ENCODE results near the gene B4GALT1. TPM values are rescaled to one million over a fixed set of nuclear protein-coding genes. Genes with fewer than 3 reads are reported as not detected.

Gene B4GALT1
- total RNA-seq, 2 experiments from 2014 or later, result 33.5 to 35.0 TPM

- Mint-ChIP-seq H3K4me1 (peaks cover 3% of the 10 kb centered on the region), H3K36me3 (no peaks in the 10 kb centered on the region), H3K9me3 (no peaks in the 10 kb centered on the region), H3K27ac (no peak overlapping the region), H3K27me3 (no peaks in the 10 kb centered on the region), H3K4me3 (no peak overlapping the region)
- DNase-seq, result no peak
Observed at GRCh38 chr9:33188711-33189110, 21.6 kb upstream of the B4GALT1 start.

- Mint-ChIP-seq H3K27ac (no peak overlapping the region), H3K27me3 (no peaks in the 10 kb centered on the region), H3K9me3 (no peaks in the 10 kb centered on the region), H3K4me3 (no peak overlapping the region), H3K4me1 (peaks cover 3% of the 10 kb centered on the region), H3K36me3 (no peaks in the 10 kb centered on the region)
- DNase-seq, result no peak
Observed at GRCh38 chr9:33187519-33188218, 20.5 kb upstream of the B4GALT1 start.

GRCh38 chr9:33186457-33187168 lies 19.5 kb upstream of the B4GALT1 start:
- Mint-ChIP-seq H3K4me3 (no peak overlapping the region), H3K27me3 (peaks cover 3% of the 10 kb centered on the region), H3K27ac (no peak overlapping the region), H3K9me3 (no peaks in the 10 kb centered on the region), H3K4me1 (peaks cover 3% of the 10 kb centered on the region), H3K36me3 (no peaks in the 10 kb centered on the region)
- no peak for DNase-seq

DNA sequence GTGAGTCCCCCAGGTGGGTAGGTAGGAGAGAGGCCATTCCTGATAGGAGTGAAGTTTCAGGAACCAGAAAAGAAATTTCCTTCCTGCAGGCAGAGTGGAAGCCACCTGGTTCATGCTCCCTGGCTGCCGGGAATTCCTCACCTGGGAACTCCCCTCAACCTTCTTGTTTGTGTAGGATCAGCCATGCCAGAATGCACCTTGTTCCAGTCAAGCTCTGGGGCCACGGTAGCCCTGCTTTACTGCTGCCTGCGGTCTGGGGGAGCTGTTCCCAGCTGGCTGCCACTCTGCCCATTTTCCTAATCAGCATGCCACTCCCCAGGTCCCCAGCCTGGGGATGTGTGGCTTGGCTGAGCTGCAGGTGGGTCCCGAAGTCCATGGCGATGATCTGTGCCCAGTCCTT lies 18.7 kb upstream of the B4GALT1 start:
- no peaks in the 10 kb centered on the region for H3K9me3 Mint-ChIP-seq
- peaks cover 3% of the 10 kb centered on the region for H3K27me3 Mint-ChIP-seq
- H3K36me3 Mint-ChIP-seq, result no peaks in the 10 kb centered on the region
- DNase-seq, result no peak
- no peak overlapping the region for H3K4me3 Mint-ChIP-seq
- H3K27ac Mint-ChIP-seq, result no peak overlapping the region
- H3K4me1 Mint-ChIP-seq, result peaks cover 3% of the 10 kb centered on the region

DNA sequence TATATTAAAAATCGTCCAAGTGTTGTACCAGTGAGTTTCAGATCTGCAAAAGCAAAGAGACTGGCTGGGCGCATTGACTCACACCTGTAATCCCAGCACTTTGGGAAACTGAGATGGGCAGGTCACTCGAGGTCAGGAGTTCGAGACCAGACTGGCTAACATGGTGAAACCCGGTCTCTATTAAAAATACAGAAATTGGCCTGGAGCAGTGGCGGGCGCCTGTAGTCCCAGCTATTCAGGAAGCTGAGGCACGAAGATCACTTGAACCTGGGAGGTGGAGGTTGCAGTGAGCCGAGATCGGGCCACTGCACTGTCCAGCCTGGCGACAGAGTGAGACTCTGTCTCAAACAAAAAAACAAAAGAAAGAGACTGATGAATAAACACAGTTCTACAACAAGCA lies 18.3 kb upstream of the B4GALT1 start:
- Mint-ChIP-seq H3K4me3 (no peak overlapping the region), H3K27ac (no peak overlapping the region), H3K36me3 (no peaks in the 10 kb centered on the region), H3K27me3 (peaks cover 3% of the 10 kb centered on the region), H3K9me3 (no peaks in the 10 kb centered on the region), H3K4me1 (peaks cover 3% of the 10 kb centered on the region)
- DNase-seq, result no peak

DNA sequence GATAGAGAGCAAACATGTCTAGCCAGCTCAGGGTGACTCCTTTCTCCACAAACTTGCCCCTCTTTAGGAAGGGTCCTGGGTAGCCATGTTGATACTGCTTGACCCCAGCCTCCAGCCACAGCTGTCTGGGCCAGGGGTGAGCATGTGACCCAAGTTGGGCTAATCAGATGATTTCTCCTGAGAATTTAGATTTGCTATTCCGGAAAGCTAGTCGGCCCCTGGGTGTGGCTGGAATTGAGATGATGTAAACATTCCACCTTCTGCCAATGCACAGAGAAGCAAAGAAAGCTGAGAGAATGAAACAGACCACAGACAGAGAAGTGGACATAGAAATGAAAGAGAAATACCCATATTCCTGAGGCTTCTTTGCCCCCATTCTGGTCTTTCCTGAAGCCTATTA lies 17.8 kb upstream of the B4GALT1 start:
- Mint-ChIP-seq H3K4me1 (peaks cover 3% of the 10 kb centered on the region), H3K36me3 (no peaks in the 10 kb centered on the region), H3K4me3 (no peak overlapping the region), H3K27me3 (peaks cover 3% of the 10 kb centered on the region), H3K9me3 (no peaks in the 10 kb centered on the region), H3K27ac (no peak overlapping the region)
- no peak for DNase-seq

GRCh38 chr9:33182519-33182918 lies 15.4 kb upstream of the B4GALT1 start:
- Mint-ChIP-seq H3K27me3 (peaks cover 3% of the 10 kb centered on the region), H3K4me1 (peaks cover 3% of the 10 kb centered on the region)

DNA sequence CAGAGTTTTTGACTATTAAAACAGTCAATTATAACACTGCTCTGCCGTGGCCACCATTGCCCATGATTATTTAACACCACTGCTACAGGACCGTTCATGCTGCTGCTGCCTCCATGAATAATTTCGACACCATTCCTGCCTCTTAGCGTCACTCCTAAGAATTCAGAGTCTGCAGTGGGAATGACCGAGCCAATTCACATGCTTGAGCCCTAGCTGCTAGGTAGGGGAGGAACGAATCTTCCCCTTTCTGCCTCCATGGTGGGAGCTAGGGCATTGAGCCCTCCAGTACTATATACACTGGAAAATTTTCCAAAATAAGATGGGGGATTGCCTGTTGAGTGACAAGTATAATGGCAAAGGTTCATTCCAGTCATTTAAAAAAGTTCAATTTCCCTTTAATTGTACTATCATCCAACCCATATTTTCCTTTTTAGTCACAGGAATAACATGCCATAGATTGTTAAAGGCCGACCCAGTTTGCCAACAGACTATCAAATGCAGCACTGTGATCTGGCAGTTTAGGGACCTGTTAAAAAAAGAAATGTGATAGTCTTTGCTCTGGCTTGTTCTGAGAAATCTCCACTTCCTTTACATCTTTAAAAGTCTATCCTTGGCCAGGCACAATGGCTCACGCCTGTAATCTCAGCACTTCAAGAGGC lies 13.5 kb upstream of the B4GALT1 start:
- no peaks in the 10 kb centered on the region for H3K4me1 Mint-ChIP-seq
- H3K9me3 Mint-ChIP-seq, result no peaks in the 10 kb centered on the region
- H3K36me3 Mint-ChIP-seq, result no peaks in the 10 kb centered on the region
- peaks cover 3% of the 10 kb centered on the region for H3K27me3 Mint-ChIP-seq
- H3K4me3 Mint-ChIP-seq, result no peak overlapping the region
- no peak overlapping the region for H3K27ac Mint-ChIP-seq
- DNase-seq, result no peak

More at GRCh38 chr9:33182519-33182918, 15.4 kb upstream of the B4GALT1 start:
- no peaks in the 10 kb centered on the region for H3K9me3 Mint-ChIP-seq
- DNase-seq, result no peak
- no peak overlapping the region for H3K4me3 Mint-ChIP-seq
- H3K36me3 Mint-ChIP-seq, result no peaks in the 10 kb centered on the region
- no peak overlapping the region for H3K27ac Mint-ChIP-seq

DNA sequence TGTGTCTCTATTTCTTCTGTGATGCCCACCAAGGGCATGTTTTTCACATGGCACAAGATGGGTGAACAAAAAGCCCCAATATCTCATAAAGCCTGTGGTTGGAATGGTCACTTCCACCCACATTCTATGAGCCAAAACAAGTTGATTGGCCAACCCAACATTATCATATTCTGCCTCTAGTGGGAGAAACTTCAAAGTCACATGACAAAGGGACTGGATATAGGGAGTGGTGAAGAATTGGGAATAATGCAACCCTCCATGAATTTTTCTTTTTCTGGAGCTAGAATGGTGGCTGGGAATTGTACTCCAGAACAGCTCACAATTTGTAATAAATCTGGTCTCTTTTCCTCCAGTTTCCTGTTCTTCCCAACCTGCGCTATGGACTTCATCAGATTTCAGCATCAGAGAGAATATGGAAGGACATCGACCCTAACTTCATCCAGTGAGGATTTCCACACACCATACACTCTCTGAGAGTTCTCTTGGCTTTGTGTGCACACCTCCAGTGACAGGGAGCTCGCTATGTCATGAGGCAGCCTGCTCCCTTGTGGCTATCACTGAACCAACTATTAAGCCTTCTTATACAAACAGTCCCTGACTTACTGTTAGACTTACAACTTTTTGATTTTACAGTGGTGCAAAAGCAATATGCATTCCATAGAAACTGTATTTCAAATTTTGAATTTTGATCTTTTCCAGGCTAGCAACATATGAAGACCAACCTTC lies 12.0 kb upstream of the B4GALT1 start:
- Mint-ChIP-seq H3K27me3 (peaks cover 3% of the 10 kb centered on the region), H3K36me3 (no peaks in the 10 kb centered on the region), H3K4me1 (no peaks in the 10 kb centered on the region), H3K27ac (no peak overlapping the region), H3K9me3 (no peaks in the 10 kb centered on the region), H3K4me3 (no peak overlapping the region)
- DNase-seq, result no peak

DNA sequence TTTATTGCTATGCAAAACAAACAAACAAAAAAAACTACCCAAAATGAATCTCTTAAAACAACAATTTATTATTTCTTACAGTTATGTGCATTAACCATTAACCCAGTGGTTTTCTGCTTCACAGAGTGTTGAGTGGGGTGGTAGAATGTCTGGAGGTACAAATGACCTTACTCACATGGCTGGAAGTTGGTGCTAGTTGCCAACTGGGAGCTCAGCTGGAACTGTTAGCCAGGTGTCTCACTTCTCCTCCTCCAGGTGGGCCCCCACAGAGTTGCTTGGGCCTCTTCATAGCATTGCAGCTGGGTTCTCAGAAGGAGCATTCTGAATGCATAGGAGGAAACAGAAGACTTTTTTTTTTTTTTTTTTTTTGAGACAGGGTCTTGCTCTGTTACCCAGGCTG lies 10.5 kb upstream of the B4GALT1 start:
- DNase-seq, result no peak
- Mint-ChIP-seq H3K36me3 (no peaks in the 10 kb centered on the region), H3K27me3 (peaks cover 3% of the 10 kb centered on the region), H3K9me3 (no peaks in the 10 kb centered on the region), H3K4me3 (no peak overlapping the region), H3K4me1 (no peaks in the 10 kb centered on the region), H3K27ac (no peak overlapping the region)

GRCh38 chr9:33177086-33177485 lies 9.9 kb upstream of the B4GALT1 start:
- peaks cover 4% of the 10 kb centered on the region for H3K4me1 Mint-ChIP-seq
- H3K36me3 Mint-ChIP-seq, result no peaks in the 10 kb centered on the region
- no peaks in the 10 kb centered on the region for H3K27me3 Mint-ChIP-seq
- DNase-seq, result no peak
- H3K9me3 Mint-ChIP-seq, result no peaks in the 10 kb centered on the region
- no peak overlapping the region for H3K27ac Mint-ChIP-seq
- no peak overlapping the region for H3K4me3 Mint-ChIP-seq

DNA sequence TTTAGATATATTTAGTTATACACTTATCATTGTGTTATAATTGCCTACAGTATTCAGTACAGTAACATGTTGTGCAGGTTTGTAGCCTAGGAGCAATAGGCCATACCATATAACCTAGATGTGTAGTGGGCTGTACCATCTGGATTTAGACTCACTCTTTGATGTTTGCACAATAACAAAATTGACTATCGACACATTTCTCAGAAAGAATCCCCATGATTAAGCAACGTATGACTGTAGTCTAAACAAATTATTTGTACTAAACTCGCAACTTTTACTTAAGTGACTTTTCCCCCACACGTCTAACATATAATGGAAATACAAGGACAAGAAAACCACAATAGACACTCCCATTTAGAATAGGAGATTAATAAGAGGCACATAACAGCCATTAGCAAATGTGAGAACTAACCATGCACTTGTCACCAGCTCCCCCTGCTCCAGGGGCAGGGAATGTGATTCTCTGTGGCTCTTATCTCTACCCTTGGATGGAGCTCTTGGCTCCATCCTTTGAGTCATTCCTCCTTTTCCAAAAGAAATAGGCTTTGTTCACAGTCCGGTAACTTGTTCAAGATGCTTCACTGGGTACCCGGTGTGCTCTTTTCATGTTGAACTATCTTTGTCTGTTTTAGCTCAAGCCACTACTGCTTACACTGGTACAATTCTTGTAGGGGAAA lies 8.7 kb upstream of the B4GALT1 start:
- peaks cover 7% of the 10 kb centered on the region for H3K4me1 Mint-ChIP-seq
- DNase-seq, result no peak
- H3K27ac Mint-ChIP-seq, result no peak overlapping the region
- no peaks in the 10 kb centered on the region for H3K27me3 Mint-ChIP-seq
- no peaks in the 10 kb centered on the region for H3K36me3 Mint-ChIP-seq
- H3K9me3 Mint-ChIP-seq, result no peaks in the 10 kb centered on the region
- no peak overlapping the region for H3K4me3 Mint-ChIP-seq

DNA sequence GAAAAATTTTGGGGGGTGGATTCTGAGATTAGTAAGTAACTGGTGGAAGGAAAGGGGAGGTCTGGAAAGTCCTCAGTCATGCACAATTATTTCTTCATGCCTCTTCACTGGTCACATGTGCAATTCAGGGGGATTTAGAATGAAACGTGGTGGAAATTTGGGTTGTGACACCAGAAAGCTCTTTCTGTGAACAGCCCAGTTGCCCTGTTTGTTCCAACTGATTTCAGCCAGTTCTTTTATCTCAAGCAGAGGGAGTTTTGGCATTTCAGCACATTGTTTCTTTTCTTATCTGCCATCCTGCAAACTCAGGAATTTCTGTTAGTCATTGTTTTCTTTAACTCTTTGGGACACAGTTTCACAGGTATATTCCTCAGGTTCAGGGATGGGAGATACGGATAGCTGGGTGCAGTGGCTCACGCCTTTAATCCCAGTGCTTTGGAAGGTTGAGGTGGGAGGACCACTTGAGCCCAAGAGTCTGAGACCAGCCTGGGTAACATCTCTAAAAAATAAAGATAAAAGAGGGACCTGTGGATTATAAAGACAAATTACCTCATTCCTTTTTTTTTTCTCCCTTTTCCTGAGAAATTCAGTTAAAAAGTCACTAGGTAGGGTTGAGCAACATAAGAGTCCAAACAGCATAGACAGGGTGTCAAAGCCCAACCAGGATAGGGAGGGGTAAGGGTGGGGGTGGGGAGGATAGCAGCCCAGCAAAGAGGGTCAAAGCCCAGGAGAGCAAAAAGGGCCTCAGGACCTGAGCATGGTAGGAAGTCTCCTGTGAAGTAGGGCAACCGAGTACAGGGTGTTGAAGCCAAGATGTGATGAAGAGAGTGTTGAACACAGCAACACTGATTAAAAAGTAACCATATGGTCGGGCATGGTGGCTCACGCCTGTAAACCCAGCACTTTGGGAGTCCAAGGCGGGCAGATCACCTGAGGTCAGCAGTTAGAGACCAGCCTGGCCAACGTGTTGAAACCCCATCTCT lies 5.4 kb upstream of the B4GALT1 start:
- no peak for DNase-seq
- no peaks in the 10 kb centered on the region for H3K27me3 Mint-ChIP-seq
- H3K27ac Mint-ChIP-seq, result no peak overlapping the region
- H3K4me3 Mint-ChIP-seq, result no peak overlapping the region
- no peaks in the 10 kb centered on the region for H3K9me3 Mint-ChIP-seq
- H3K4me1 Mint-ChIP-seq, result peaks cover 22% of the 10 kb centered on the region
- peaks cover under 1% of the 10 kb centered on the region for H3K36me3 Mint-ChIP-seq

All from activated naive CD8-positive, alpha-beta T cell treated with anti-CD3 and anti-CD28 coated beads for 36 hours (primary cell).